DMS 273 treated with DMSO at 0.1 percent for 48 hours (cell line): Measurements from ENCODE around the gene RNF212.

Source experiments
- DNase-seq: peaks from one replicate; lab custom pipeline; 2025; lab: John Stamatoyannopoulos, UW

Gene RNF212

GRCh38 chr4:1115528-1116293, 2.3 kb upstream of the RNF212 start:
- DNase-seq, result no peak

DNA sequence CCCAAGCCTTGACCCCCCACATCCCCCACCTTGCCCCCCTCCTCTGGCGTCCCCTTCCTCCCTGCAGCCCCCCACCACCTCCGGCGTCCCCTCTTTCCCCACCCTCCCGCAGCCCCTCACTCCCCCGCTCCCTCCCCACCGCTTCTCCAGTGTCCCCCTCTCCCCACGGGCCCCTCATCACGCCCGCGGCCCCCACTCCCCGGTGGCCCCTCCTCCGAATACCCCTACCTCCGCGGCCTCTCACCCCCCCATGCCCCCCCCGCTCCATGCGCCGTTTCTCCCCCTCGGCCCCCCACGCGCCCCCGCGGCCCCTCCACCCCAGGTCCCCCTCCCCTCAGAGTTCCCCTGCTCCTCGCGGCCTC, 562 bp downstream of the RNF212 start:
- DNase-seq, result no peak

GRCh38 chr4:1112174-1112820, 1.1 kb downstream of the RNF212 start:
- no peak for DNase-seq

DNA sequence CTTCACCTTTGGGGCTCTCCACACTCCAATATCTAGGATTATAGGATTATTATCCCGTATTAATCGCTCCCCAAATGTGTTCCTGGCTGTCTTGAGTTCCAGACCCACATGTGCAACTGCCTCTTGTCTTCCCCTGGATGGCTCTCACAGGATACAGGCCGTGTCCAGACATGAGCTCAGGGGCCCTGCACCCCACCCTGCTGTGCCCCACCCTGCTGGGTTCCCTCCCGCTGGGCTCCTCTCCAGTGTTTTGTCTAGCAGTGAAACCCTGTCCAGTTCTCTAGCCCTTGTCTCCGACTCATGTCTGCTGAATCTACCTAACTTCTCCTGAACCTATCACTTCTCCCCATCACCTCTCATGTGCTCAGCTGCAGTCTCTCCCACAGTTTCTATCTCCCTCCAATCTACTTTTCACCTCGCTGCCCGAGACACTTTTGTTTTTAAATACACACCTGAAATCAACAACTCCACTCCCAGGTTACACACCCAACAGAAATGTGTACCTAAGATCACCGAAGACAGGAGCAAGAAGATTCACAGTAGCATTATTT, 2.0 kb downstream of the RNF212 start:
- DNase-seq, result no peak

DNA sequence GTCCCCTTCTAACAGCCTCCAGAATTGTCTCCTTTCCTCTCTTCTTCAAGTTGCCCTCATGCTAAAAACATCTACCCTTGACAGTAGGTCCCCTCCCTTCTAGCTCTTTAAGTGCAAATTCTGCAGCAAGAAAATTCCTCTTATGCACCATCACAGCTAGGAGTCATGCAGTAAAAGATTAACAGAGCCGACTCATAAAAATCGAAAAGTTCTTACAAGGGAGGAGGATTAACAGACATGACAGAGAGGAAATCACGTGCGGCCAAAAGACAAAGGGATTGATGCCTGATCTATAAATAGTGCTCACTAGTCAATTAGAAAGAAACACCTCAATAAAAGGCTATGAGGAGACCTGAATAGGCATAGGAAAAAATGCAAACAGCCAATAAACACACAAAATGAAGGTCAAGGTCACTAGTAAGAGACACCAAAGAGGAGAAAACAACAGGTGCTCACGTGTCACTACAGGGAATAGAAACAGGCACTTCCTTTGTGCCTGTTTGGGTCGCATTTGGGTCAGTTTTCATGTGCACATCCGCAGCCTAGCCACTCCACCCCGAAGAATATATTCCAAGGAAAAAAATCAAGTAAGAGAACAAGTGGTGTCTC, 3.4 kb downstream of the RNF212 start:
- DNase-seq, result no peak

DNA sequence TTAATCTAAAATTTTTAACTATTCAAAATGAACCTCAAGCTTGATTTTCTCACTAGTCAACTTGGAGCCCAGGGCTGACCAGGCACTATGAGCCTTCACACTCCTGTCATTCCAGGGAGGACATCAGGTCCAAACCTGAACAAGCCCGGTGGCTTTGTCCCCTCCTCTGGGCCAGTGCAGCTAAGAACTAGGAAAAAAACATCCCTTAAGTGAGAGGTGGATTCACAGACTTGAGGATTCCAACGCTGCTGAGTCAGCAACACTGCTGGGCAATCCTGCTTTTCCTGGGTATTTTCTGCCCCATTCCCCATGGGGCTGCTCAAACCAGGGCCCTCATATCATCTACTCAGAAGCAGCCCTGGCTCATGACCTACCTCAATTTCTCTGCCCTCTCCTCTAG, 4.0 kb downstream of the RNF212 start:
- DNase-seq, result no peak

- no peak for DNase-seq
Observed at GRCh38 chr4:1105662-1106061, 7.7 kb downstream of the RNF212 start.

- no peak for DNase-seq
Observed at GRCh38 chr4:1105067-1105466, 8.3 kb downstream of the RNF212 start.

GRCh38 chr4:1104647-1105046, 8.7 kb downstream of the RNF212 start:
- DNase-seq, result no peak

DNA sequence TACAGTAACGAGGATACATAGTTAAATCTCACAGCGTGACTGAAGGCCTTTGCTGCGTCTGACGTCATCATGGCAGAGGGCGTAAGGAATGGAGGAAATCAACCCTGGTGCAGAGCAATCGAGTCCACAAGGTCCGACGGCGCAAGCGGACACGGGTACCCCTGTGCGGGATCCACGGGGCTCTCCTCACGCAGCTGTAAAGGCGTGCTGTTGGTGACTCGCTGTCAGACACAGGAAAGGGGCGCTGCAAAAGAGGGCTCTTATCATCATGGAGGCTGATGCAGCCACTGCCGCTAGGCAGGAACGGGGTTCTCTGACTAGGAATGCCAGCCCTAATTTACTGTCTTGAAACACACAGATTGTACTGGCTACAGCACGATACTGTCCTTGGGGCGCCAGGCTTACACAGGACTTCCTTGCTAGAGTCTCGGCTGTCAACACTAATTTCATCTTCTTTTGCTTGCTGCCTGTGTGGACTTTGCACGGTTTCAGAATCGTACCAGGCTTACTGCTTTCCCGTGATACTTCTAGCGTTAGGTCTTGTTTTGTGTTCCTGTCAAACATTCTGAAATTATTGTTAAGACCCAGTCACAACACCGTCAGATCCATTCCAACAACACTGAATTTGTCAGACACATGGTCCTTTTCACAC, 13.6 kb downstream of the RNF212 start:
- DNase-seq, result no peak

DNA sequence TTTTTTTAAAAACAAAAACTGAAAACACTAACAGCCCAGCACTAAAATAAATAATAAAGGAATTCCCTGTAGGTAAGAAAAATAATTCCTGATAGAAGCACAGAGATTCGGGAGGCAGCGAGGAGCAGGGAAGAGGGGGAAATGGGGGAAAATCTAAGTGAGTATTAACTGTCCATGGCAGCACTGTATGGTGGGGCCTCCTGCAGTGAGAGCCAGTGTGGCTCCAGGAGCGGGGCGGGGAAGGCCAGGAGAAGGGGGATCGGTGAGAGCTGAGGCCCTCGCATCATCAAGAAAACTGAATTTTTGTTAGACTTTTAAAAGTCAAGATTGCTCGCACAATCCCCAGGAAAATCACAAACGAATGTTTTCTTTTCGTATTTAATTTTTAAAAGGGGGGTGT, 14.1 kb downstream of the RNF212 start:
- DNase-seq, result no peak

DNA sequence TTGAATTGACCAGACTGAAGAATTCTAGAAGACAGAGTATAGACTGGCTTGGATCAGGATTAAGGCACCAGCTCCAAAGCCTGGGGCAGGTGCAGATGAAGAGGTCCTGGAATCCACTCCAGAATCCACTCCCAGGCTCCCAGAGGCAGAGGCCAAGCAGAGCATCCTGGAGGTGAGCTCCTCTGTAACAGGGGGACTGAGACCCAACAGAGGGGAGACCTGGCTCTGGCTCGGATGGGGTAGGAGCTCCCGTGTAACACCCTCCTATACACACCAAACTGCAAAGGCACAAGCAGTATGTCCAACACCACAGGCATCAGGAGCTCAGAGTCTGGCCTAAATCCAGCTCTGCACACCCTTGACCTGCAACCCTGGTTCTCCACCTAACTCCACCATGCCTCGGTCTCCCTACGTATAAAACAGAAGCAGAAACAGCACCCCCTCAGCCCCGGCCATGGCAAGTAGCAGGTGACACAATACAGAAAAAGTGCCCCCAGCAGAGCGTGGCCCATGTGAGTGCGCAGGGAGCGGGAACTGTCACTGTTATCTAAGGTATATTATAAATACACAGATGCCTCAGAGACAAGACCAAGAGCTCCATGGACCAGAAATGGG, 14.9 kb downstream of the RNF212 start:
- no peak for DNase-seq

DNA sequence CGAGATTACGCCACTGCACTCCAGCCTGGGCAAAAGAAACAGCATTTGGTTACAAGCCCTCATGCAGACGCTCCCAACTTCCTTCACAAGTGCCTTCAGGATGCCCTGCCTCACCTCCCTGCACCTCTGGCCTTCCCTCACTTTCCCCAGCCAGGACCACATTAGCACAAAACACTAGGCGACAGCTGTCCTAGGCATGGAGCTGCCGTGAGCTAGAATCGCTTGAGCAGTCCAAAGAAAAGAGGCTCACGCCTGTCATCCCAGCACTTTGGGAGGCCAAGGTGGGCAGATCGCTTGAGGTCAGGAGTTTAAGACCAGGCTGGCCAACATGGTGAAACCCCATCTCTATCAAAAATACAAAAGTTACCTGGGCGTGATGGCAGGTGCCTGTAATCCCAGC, 15.8 kb downstream of the RNF212 start:
- no peak for DNase-seq

GRCh38 chr4:1096841-1097240, 16.5 kb downstream of the RNF212 start:
- DNase-seq, result no peak

DNA sequence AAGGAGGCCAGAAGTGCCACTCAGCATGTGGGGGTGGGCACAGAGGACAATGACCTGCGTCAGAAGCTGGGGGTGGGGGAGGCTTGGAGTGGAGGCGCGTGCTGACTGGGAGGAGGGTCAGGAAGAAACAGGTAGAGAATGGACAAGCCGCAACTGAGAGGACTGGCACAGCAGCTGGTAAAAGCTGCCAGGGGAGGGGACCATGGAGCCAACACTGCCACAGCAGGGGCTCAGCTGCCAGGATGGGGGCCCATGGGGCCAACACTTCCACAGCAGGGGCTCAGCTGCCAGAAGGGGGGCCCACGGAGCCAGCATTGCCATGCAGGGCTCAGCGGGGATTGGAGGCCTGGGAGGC, 19.1 kb downstream of the RNF212 start:
- DNase-seq, result no peak

- no peak for DNase-seq
Observed at GRCh38 chr4:1093391-1094335, 19.7 kb downstream of the RNF212 start.

- no peak for DNase-seq
Observed at GRCh38 chr4:1092983-1093361, 20.4 kb downstream of the RNF212 start.

GRCh38 chr4:1092026-1092982, 21.1 kb downstream of the RNF212 start:
- no peak for DNase-seq

DNA sequence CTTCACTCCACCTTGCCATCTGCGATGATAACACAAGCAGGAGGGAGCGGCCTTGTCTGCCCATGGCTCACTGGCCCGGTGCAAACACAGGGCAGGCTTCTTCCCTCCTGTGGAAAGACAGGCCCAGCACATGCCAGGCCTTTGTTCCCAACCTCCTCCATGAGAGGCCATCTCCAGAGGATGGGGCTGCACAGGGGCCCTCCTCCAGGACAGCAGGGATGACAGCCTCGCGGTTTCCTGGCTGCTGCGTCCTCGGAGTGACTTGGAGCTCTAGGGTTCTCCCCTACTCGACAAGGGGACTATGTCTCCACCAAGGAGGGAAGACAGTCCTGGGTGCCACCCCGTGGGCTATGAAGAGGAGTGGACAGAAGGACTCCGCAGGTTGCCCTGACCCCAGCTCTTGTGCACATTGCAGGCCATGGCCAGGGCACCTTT, 21.8 kb downstream of the RNF212 start:
- no peak for DNase-seq
